NCI-H2171 treated with DMSO at 0.1 percent for 48 hours (cell line): ENCODE measurements around the gene RFX2.
"Not testable (repeated sequence)": the region's sequence is repeated elsewhere in the genome, so short reads cannot be mapped to it uniquely, and the experiment has no call there.

Source experiments
- DNase-seq: peaks from one replicate; lab custom pipeline; 2025; lab: John Stamatoyannopoulos, UW

The RFX2 gene

GRCh38 chr19:6110360-6110977 is at the start of gene RFX2:
Gene RFX2 (minus strand): TSS chr19:6110500. CDS start chr19:6047496, 63,004 bp downstream.
- DNase-seq, result peak; percentile 97

GRCh38 chr19:6156033-6156432 is 45.7 kb upstream of the RFX2 start:
- no peak for DNase-seq

- DNase-seq, result no peak
These were observed 40.0 kb upstream of the RFX2 start for GRCh38 chr19:6150289-6150688.

GRCh38 chr19:6141217-6141616 is 30.9 kb upstream of the RFX2 start:
- no peak for DNase-seq

- no peak for DNase-seq
These were observed 28.2 kb upstream of the RFX2 start for GRCh38 chr19:6138511-6138910.

GRCh38 chr19:6138066-6138465 is 27.8 kb upstream of the RFX2 start:
- DNase-seq, result no peak

- DNase-seq, result no peak
These were observed 22.9 kb upstream of the RFX2 start for GRCh38 chr19:6133231-6133630.

GRCh38 chr19:6132482-6132881 is 22.2 kb upstream of the RFX2 start:
- no peak for DNase-seq

- no peak for DNase-seq
These were observed 17.5 kb upstream of the RFX2 start for GRCh38 chr19:6127716-6128335.

- peak; percentile 69 for DNase-seq
These were observed 16.2 kb upstream of the RFX2 start for GRCh38 chr19:6126335-6126974.

GRCh38 chr19:6125571-6125989 is 15.3 kb upstream of the RFX2 start:
- peak; percentile 85 for DNase-seq

- DNase-seq, result no peak
These were observed 8.7 kb upstream of the RFX2 start for GRCh38 chr19:6119031-6119430.

- no peak for DNase-seq
These were observed 7.7 kb upstream of the RFX2 start for GRCh38 chr19:6118043-6118442.

GRCh38 chr19:6117534-6117933 is 7.2 kb upstream of the RFX2 start:
- DNase-seq, result no peak

- no peak for DNase-seq
These were observed 6.6 kb upstream of the RFX2 start for GRCh38 chr19:6116749-6117430.

GRCh38 chr19:6115992-6116391 is 5.7 kb upstream of the RFX2 start:
- no peak for DNase-seq

- DNase-seq, result no peak
These were observed 3.4 kb upstream of the RFX2 start for GRCh38 chr19:6113616-6114188.

- DNase-seq, result no peak
These were observed 353 bp downstream of the RFX2 start for GRCh38 chr19:6109947-6110346.

GRCh38 chr19:6108721-6109633 is 1.3 kb downstream of the RFX2 start:
- DNase-seq, result peak; percentile 56

GRCh38 chr19:6106643-6107294 is 3.5 kb downstream of the RFX2 start:
- not testable (repeated sequence) for DNase-seq

GRCh38 chr19:6105444-6105843 is 4.9 kb downstream of the RFX2 start:
- DNase-seq, result no peak
